GM23248 (cell line): ENCODE results near the gene DDX3X. TPM values are rescaled to one million over a fixed set of nuclear protein-coding genes. Genes with fewer than 3 reads are reported as not detected.

Experiments used
- DNase-seq: peaks from one replicate; pipeline ENCODE4 v3.0.0-alpha.2; 2015
- H2AFZ ChIP-seq: fragments of 200-600 bp; sonication (generic); 2 replicates; pipeline ENCODE4 v1.6.1; 2016; ENCODE audit warnings: antibody characterized with exemption
- H3F3A ChIP-seq: fragments of 200-600 bp; sonication (generic); 2 replicates; pipeline ENCODE4 v1.6.1; 2016; ENCODE audit warnings: mild to moderate bottlenecking, antibody characterized with exemption, mixed run types; ENCODE audit not compliant: insufficient read depth
- H3K27ac ChIP-seq: fragments of 200-600 bp; sonication (generic); 2 replicates; pipeline ENCODE4 v1.5.1; 2016; ENCODE audit warnings: mild to moderate bottlenecking
- H3K27me3 ChIP-seq: fragments of 200-600 bp; sonication (generic); replicated peaks from 2 replicates; pipeline ENCODE4 v1.6.1; 2016; ENCODE audit warnings: mild to moderate bottlenecking; ENCODE audit not compliant: insufficient read depth
- H3K36me3 ChIP-seq: fragments of 200-600 bp; sonication (generic); 2 replicates; pipeline ENCODE4 v1.6.1; 2016; ENCODE audit warnings: low read depth, mild to moderate bottlenecking
- H3K4me1 ChIP-seq: fragments of 200-600 bp; sonication (generic); 2 replicates; pipeline ENCODE4 v1.6.1; 2016; ENCODE audit warnings: mild to moderate bottlenecking; ENCODE audit not compliant: insufficient read depth
- H3K4me2 ChIP-seq: fragments of 200-600 bp; sonication (generic); one replicate; pipeline ENCODE4 v1.6.1; 2016; ENCODE audit warnings: mild to moderate bottlenecking; ENCODE audit not compliant: unreplicated experiment
- H3K4me3 ChIP-seq: fragments of 200-600 bp; sonication (generic); 2 replicates; pipeline ENCODE4 v1.5.1; 2016; ENCODE audit warnings: mild to moderate bottlenecking
- H3K79me2 ChIP-seq: fragments of 200-600 bp; sonication (generic); 2 replicates; pipeline ENCODE4 v1.6.1; 2016; ENCODE audit warnings: mild to moderate bottlenecking; ENCODE audit not compliant: insufficient read depth
- H3K9ac ChIP-seq: fragments of 200-600 bp; sonication (generic); 2 replicates; pipeline ENCODE4 v1.6.1; 2016; ENCODE audit warnings: mild to moderate bottlenecking
- H3K9me2 ChIP-seq: fragments of 200-600 bp; sonication (generic); 2 replicates; pipeline ENCODE4 v1.6.1; 2016; ENCODE audit warnings: mixed run types, mild to moderate bottlenecking, moderate library complexity; ENCODE audit not compliant: insufficient read depth
- H3K9me3 ChIP-seq: fragments of 200-600 bp; sonication (generic); one replicate; pipeline ENCODE4 v1.6.1; 2017; ENCODE audit warnings: low read depth
- H4K20me1 ChIP-seq: fragments of 200-600 bp; sonication (generic); 2 replicates; pipeline ENCODE4 v1.6.0; 2016; ENCODE audit not compliant: insufficient read depth
- EZH2 ChIP-seq: fragments of 200-600 bp; sonication (generic); IDR thresholded peaks from 2 replicates; pipeline ENCODE4 v1.6.1; 2018; ENCODE audit warnings: antibody characterized with exemption, mild to moderate bottlenecking; ENCODE audit not compliant: insufficient read depth, poor library complexity, severe bottlenecking
- EZH2phosphoT487 ChIP-seq: fragments of 200-600 bp; sonication (generic); IDR thresholded peaks from 2 replicates; pipeline ENCODE4 v1.6.1; 2018; ENCODE audit warnings: antibody characterized with exemption, moderate library complexity, mild to moderate bottlenecking, low read depth; ENCODE audit not compliant: insufficient read depth
- WGBS, 2 experiments: methylation state at CpG; one replicate each; pipeline ENCODE4 v1.1.6; 2015 to 2017; ENCODE audit warnings: low lambda C conversion rate in 2 of 2, low coverage in 1 of 2; ENCODE audit errors: missing lambda C conversion rate in 2 of 2; 5-methylcytosine and 5-hydroxymethylcytosine counted together
- in situ Hi-C: fragments of 300-500 bp; cut with MboI; formaldehyde crosslinking; loops from 2 replicates; pipeline ENCODE4 v1.15.0; 2020
- polyA plus RNA-seq: library from polyadenylated mRNA; unstranded; fragments of >200 nt; fragmentation: Nextera tagmentation; extraction: Ambion mirVana; gene quantifications from 2 replicates; pipeline ENCODE4 v1.2.1, GENCODE V29; 2016
- total RNA-seq: library from RNA; depleted of rRNA; stranded (reverse); fragments of >200 nt; shearing (Covaris generic); gene quantifications from 2 replicates; pipeline ENCODE4 v1.2.3, GENCODE V29; 2014

The DDX3X gene
- total and polyA plus RNA-seq, 2 experiments from 2014 or later: 129 to 206 TPM

DNA sequence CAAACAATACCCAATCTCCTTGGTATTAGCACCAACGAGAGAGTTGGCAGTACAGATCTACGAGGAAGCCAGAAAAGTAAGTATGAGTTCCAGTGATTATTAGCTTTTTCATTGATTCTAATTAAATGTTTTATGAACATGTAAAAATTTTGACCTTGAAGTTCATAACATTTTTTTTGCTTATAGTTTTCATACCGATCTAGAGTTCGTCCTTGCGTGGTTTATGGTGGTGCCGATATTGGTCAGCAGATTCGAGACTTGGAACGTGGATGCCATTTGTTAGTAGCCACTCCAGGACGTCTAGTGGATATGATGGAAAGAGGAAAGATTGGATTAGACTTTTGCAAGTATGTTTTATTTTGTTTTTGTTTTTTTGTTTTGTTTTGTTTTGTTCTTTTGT is 10.1 kb downstream of the DDX3X start:
- in situ Hi-C loops: no loop called here
- 91 to 97% methylated on average over 9 of the region's 9 CpGs for WGBS, 2 experiments

DNA sequence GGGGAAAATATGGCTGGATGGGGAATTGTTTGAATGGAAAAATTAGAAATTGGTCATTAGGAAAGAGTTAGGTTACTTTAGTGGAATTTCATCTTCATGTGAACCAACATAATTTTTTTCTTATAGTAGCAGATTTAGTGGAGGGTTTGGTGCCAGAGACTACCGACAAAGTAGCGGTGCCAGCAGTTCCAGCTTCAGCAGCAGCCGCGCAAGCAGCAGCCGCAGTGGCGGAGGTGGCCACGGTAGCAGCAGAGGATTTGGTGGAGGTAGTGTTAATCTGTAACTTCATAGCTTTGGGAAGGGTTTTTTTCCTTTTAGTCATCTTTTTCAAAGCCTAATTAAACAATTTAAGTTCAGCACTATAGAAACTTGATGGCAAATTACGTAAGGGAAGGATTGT is 13.2 kb downstream of the DDX3X start:
- H3K27me3 ChIP-seq: no peaks in the 10 kb centered on the region
- WGBS, 2 experiments: 96 to 99% methylated on average over 8 of the region's 8 CpGs
- H3F3A ChIP-seq: peaks cover 63% of the 10 kb centered on the region
- no peaks in the 10 kb centered on the region for H3K9me3 ChIP-seq
- no peak overlapping the region for H3K9ac ChIP-seq
- in situ Hi-C loops: no loop called here
- no peak for DNase-seq
- H3K4me3 ChIP-seq: no peak overlapping the region
- TF ChIP-seq EZH2phosphoT487 (no peak), EZH2 (no peak)
- H4K20me1 ChIP-seq: peaks cover 9% of the 10 kb centered on the region
- peaks cover 74% of the 10 kb centered on the region for H3K36me3 ChIP-seq
- no peak overlapping the region for H3K27ac ChIP-seq
- no peak overlapping the region for H2AFZ ChIP-seq
- H3K79me2 ChIP-seq: peaks cover 42% of the 10 kb centered on the region
- H3K4me2 ChIP-seq: no peak overlapping the region
- H3K4me1 ChIP-seq: peaks cover 13% of the 10 kb centered on the region
- H3K9me2 ChIP-seq: no peaks in the 10 kb centered on the region

More for the DNA sequence above, 10.1 kb downstream of the DDX3X start:
- no peak overlapping the region for H3K4me3 ChIP-seq
- H3K27me3 ChIP-seq: no peaks in the 10 kb centered on the region
- H4K20me1 ChIP-seq: peaks cover 33% of the 10 kb centered on the region
- no peak for DNase-seq
- no peaks in the 10 kb centered on the region for H3K9me2 ChIP-seq
- H2AFZ ChIP-seq: no peak overlapping the region
- peaks cover 39% of the 10 kb centered on the region for H3F3A ChIP-seq
- H3K9ac ChIP-seq: no peak overlapping the region
- H3K79me2 ChIP-seq: peaks cover 73% of the 10 kb centered on the region
- no peak for TF ChIP-seq EZH2
- TF ChIP-seq EZH2phosphoT487: no peak
- H3K4me1 ChIP-seq: peaks cover 3% of the 10 kb centered on the region
- H3K27ac ChIP-seq: no peak overlapping the region
- H3K9me3 ChIP-seq: no peaks in the 10 kb centered on the region
- H3K4me2 ChIP-seq: no peak overlapping the region
- peaks cover 82% of the 10 kb centered on the region for H3K36me3 ChIP-seq

DNA sequence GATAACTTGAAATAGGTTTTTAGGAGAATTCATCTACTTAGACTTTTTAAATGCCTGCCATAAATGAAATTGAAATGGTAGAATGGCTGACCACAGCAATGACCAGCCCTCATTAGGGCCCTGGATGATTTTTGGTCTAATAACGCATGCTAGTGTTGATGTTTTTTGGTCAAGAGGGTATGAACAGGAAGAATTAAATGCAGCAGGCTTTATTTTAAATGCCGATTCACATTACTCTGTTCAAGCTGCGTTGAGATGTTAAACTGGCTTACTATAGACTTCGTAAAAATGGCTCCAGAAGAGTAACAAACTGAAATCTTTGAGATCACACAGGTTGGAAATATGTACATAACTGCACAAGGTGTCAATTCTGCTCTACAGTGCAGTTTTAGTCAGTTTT is 14.6 kb downstream of the DDX3X start:
- Histone ChIP-seq H3K9me3 (no peaks in the 10 kb centered on the region), H3K27me3 (no peaks in the 10 kb centered on the region), H3K4me2 (no peak overlapping the region), H3K79me2 (peaks cover 28% of the 10 kb centered on the region), H4K20me1 (no peaks in the 10 kb centered on the region), H3K36me3 (peaks cover 60% of the 10 kb centered on the region), H3F3A (peaks cover 63% of the 10 kb centered on the region), H3K9me2 (no peaks in the 10 kb centered on the region), H3K9ac (no peak overlapping the region), H3K27ac (no peak overlapping the region), H3K4me3 (no peak overlapping the region), H3K4me1 (peaks cover 13% of the 10 kb centered on the region), H2AFZ (no peak overlapping the region)
- in situ Hi-C loops: no loop called here
- no peak for TF ChIP-seq EZH2phosphoT487
- no peak for TF ChIP-seq EZH2
- WGBS, 2 experiments: 96 to 97% methylated on average over 4 of the region's 4 CpGs
- no peak for DNase-seq

DNA sequence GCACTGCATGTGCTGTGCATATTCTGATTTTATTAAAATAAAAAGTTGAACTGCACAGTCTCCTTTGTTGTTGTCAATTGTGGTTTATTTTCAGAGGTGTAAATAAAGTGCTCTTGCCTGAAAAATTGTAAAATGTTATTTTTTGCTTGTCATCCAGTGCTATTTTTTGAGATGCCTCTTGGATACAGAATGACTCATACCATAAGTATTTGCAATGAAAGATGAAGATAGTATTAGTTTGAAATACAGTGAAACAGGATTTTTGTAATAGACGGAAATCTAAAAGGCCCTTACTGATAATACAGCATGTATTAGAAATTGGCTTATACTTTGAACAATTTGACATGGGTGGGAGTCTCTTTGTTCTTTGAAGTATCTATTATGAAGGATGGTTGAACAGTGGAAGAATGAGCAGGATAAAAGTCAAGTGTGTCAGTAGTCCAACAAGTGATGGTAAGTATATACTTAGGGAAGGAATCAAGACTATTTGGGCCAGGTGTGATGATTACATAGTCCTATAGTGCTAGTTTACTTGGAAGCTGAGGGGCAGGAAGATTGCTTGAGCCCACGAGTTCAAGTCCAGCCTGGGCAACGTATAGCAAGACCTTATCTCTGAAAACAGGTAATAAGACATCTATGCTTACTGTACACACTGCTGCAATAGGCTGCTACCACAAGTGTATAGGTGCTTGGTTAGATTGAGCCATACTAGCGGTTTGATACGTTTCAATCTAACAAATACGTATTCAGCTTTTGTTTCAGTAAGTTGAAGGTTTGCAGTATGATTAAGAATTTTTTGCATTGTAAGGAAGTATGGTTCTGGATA is 16.4 kb downstream of the DDX3X start:
- in situ Hi-C loops: no loop called here
- peaks cover 56% of the 10 kb centered on the region for H3F3A ChIP-seq
- H3K9me3 ChIP-seq: no peaks in the 10 kb centered on the region
- TF ChIP-seq EZH2 (no peak), EZH2phosphoT487 (no peak)
- H3K79me2 ChIP-seq: peaks cover 10% of the 10 kb centered on the region; the same call in 1 of the 2 replicates
- peak overlapping the region; percentile 24 for H3K27ac ChIP-seq
- H2AFZ ChIP-seq: no peak overlapping the region
- no peaks in the 10 kb centered on the region for H3K27me3 ChIP-seq
- WGBS, 2 experiments: 93 to 99% methylated on average over 5 to 6 of the region's 6 CpGs
- H3K4me3 ChIP-seq: no peak overlapping the region
- peaks cover 48% of the 10 kb centered on the region for H3K36me3 ChIP-seq
- peak; percentile 45 for DNase-seq
- no peak overlapping the region for H3K4me2 ChIP-seq
- H3K4me1 ChIP-seq: peaks cover 13% of the 10 kb centered on the region
- no peak overlapping the region for H3K9ac ChIP-seq
- H4K20me1 ChIP-seq: no peaks in the 10 kb centered on the region
- no peaks in the 10 kb centered on the region for H3K9me2 ChIP-seq
